GM10847 (cell line): ENCODE results near the gene TTC4.

Experiments
- POLR2A ChIP-seq: IDR thresholded peaks from 2 replicates; pipeline ENCODE4 v1.6.1; 2011; ENCODE audit not compliant: insufficient read length; ENCODE audit errors: extremely low read depth

TTC4 gene

DNA sequence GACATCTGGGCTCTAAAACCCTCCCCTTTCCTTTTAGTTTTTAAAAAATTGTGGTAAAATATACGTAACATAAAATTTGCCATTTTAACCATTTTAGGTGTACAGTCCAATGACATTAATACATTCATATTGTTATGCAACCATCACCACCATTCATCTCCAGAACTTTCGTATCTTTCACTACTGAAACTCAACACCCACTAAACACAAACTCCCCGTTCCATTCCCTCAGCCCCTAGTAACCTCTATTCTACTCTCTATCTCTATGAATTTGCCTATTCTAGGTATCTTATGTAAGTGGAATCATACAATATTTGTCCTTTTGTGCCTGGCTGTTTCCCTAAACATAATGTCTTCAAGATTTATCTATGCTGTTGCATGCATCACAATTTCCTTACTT lies 19.4 kb upstream of the TTC4 start:
- no peak for TF ChIP-seq POLR2A

DNA sequence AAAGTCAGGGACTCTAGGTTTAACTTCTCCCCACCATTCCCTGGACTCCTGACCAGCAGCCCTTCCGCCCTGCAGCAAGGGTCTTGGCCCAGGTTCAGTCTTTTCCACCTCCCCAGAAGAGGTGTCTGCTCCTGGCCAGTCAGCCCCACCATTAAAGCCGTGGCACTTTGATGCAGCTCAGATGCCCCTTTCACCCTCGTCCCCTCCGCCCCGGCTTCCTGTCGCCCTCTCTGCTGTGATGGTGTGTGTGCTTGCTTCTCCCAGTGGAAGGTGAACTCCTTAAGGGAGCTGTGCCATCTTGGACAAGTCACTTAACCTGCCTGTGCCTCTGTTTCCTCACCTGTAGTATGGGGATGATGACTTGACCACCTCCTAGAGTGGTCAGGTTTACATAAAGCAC lies 17.8 kb upstream of the TTC4 start:
- no peak for TF ChIP-seq POLR2A

DNA sequence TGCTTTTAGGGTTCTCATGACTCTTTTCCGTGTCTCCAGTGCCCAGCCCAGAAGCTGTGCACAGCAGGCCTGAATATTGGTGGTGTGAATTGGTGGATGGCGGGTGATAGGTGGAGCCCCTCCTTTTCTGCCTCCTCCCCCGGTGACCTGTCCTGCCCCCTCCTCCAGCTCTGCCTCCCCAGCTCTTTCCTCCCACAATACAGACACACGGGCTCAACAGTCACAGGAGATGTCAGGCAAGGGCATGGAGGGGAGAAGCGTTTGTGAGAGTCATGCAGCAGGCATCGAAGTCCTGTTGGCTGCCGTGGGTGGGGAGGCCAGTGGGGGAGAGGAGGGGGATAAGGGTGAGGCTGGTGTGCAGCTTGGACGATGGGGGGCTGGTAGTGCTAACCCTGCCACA lies 17.3 kb upstream of the TTC4 start:
- no peak for TF ChIP-seq POLR2A

DNA sequence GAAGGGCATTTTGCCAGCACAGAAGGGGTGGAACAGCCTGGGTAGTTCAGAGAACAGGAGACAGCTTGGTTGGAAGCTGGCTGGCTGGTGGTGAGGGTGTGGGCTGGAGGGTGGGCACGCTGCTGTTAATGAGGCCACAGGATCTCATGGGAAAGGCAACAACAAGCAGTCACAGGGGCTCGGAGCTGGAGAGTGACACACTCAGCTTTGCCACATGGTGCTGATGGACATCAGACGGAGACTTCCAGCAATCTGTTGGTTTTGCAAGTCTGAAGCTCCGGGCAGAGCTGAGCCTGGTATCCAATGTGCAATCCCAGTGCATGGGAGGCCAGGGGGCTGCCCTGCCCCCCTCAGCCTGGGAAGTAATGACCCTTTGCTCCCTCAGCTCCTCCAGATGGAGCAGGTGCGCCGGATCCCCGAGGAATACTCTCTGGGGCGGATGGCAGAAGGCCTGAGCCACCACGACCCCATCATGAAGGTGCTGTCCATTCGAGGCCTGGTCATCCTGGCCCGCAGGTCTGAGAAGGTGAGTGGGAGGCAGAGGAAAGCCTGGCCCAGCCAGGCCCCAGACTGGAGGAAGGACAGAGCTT lies 15.6 kb upstream of the TTC4 start:
- no peak for TF ChIP-seq POLR2A

DNA sequence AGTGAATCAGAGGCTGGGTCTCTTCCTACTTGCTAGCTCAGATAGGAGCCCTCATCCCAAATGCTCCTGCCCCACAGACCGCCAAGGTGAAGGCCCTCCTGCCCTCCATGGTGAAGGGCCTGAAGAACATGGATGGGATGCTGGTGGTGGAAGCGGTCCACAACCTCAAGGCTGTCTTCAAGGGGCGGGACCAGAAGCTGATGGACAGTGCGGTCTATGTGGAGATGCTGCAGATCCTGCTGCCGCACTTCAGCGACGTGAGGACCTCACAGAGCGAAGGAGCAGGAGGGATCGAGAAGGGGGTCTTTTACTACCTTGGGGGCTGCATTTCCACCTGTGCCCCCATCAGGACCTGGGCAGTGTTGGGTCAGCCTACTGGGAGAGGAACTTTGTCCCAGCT lies 14.6 kb upstream of the TTC4 start:
- TF ChIP-seq POLR2A, result no peak

DNA sequence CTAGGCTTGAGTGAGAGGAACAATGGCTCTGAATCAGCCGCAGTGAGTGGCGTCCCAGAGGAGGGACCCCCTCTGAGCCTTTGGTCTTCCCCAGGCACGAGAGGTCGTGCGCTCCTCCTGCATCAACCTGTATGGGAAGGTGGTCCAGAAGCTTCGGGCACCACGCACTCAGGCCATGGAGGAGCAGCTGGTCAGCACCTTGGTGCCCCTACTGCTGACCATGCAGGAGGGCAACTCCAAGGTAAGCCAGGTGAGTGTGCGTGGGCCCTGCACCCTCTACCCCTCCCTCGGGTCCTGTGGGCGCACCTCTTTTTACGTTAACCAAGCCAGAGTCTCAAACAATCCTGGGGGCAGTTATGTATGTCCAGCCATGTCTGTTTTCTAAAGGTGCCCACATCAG lies 13.7 kb upstream of the TTC4 start:
- TF ChIP-seq POLR2A, result no peak

DNA sequence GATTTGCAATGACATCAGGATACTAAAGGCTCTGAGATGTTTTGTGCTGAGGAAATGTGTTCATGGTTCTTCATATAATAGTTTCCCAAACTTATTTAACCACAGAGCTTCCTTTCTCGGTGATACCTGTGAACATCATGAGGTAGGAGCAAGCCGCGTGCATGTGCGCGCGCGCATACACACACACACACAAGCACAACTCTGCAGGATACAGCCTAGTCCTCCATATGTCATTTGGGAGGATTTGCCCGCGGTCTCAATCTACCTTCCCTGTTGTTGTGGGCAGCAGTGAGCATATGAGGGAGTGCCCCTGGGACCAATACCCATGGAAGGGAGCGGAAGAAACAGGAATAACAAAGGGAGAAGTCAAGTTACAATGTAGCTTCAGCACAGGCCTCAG lies 12.2 kb upstream of the TTC4 start:
- no peak for TF ChIP-seq POLR2A

DNA sequence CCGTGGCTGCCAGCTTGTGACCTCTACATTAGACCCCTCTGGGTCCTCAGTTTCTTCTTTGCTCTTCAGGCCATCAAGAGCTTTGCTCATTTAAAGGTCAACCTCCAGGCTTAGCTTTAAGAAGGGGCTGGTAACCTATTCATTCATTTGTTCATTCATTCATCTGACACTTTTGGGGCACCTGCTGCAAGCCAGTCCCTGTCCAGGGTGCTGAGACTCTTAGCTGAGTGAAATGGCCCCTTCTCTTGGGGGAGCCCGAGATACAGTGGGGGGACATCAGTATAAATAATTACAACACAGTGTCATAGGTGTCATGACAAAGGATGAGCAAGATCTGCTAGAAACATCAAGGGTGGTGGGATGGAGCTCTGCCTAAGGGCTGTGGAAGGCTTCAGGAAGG lies 10.5 kb upstream of the TTC4 start:
- no peak for TF ChIP-seq POLR2A

DNA sequence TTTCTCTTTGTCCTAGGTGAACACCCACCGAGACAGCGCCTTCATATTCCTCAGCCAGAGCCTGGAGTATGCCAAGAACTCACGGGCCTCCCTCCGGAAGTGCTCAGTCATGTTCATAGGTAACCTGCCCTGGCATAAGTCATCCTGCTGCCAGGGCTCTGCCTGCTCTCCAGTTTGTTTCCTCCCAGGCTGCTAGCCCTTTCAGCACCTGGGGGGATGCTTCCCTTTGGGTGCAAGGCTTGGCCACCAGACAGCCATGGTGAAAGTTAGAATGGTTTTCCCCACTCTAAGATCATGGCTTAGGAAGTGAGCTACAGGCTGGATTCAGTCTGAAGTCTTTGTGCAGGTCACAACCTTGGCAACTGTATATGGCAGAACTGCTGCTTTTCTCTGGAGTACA lies 9.2 kb upstream of the TTC4 start:
- no peak for TF ChIP-seq POLR2A

DNA sequence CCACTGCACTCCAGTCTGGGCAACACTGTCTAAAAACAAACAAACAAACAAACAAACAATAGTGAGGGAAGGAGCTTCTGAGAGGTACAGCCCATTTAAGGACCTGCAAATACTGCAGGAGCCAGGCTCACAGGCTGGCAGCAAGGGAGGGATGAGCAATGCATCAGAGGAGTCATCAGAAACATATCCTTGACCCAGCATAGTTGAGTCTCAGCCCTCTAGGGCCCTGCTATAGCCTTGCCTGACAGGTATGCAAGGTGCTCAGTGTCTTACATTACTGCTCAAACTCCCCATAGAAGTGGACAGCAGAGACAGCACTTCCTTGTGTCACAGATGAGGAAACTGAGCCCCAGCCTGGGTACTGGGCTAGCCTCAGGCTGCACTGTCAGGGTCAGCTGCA lies 7.3 kb upstream of the TTC4 start:
- TF ChIP-seq POLR2A, result no peak

DNA sequence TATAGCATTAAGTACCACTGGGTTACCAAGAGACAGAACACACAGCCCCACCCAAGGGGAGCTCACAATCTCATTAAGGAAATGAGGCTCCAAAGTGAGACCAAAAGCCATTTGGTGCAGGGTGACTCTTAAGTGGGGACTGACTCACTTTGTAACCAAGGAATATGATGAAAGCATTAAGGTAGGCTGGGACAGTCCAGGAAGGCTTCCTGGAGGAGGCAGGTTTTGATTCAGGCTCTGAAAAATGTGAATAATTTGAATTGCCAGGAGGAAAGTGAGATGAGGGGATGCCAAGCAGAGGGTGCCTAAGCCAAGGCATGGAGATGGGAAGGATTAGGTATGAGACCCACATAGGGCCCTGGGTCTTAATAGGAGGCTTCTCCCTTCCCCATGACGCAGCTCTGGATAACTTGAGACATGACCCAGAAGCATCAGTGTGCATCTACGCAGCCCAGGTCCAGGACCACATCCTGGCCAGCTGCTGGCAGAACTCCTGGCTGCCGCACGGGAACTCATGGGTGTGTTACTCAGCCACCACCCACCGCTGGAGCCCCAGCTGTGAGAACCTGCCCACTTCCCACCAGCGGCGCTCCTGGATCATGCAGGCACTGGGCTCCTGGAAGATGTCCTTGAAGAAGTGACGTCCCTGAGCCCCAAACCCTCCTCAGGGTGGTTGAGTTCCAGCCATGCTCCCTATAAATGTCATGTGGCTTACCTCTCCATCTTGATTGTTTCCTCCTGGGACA lies 5.9 kb upstream of the TTC4 start:
- no peak for TF ChIP-seq POLR2A

DNA sequence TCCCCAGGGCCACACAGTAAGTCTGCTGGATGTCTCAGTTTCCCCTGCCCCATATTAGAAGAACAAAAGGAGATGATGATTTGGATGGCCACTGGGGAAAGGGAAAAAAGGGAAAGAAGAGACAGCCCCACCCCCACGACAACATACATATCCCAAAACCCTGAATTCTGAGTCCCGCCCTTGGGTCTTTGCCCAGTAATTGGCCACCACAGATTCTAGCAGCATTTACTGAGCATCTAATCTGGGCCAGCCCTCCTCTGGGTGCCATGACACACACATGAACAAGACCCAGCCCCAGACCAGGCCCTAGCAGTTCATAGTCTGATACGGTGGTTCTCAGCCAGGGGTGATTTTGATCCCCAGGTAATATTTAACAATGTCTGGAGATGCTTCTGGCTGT lies 5.2 kb upstream of the TTC4 start:
- no peak for TF ChIP-seq POLR2A

DNA sequence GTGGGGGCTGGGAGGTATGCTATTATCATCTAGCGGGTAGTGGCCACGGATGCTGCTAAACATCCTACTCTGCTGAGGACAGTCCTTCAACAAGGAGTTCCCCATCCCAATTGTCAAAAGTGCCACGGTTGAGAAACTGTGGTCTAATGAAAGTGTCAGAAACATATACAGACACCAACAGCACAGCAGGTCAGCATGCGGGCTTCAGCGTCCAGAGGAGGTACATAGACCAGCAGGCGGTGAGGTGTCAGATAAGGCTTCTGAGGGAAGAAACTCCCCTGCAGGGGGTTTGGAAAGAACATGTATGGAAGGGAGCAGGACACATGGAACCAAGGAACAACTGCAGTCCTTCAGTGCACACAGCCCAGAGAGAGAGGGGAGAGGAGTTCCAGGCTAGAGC lies 4.8 kb upstream of the TTC4 start:
- TF ChIP-seq POLR2A, result no peak

DNA sequence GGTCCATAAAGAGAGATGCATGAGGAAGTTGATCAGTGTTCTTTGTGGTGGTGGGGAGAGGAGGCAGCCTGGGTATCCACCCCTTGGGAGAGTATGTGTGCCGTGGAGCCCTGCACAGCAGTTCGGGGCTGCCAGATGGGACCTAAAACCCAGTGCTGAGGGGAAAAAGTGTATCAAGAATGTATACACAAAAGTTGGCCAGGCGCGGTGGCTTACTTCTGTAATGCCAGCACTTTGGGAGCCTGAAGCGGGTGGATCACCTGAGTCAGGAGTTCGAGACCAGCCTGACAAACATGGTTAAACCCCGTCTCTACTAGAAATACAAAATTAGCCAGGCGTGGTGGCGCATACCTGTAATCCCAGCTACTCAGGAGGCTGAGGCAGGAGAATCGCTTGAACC lies 4.1 kb upstream of the TTC4 start:
- TF ChIP-seq POLR2A, result no peak

DNA sequence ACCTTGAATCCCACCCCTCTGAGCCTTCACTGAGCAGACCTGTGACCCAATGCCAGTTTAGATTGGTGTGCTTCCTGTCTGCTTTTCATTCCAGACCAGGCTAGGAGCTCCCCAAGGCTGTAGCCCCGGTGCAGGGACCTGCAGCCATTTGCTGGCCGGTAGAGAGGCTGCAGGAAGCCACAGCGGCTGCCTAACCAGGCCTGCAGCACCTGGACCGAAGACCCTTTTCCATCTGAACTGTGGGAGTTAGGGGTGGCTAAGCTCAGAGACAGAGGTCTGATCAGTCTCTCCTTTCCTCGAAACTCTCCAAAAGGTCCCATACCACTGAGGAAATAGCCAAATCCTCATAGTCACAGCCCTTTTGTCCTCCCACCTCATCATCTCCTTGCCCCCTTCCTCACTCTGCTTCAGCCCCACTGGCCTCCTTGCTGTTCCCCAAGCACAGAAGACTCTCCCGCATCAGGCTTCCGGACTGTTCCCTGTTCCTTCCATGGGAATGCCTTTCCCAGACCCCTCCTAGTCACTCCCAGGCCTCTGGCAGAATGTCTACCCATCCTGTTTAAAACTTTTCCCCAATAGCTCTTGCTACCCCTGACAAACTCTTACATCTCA lies 674 bp upstream of the TTC4 start:
- no peak for TF ChIP-seq POLR2A

DNA sequence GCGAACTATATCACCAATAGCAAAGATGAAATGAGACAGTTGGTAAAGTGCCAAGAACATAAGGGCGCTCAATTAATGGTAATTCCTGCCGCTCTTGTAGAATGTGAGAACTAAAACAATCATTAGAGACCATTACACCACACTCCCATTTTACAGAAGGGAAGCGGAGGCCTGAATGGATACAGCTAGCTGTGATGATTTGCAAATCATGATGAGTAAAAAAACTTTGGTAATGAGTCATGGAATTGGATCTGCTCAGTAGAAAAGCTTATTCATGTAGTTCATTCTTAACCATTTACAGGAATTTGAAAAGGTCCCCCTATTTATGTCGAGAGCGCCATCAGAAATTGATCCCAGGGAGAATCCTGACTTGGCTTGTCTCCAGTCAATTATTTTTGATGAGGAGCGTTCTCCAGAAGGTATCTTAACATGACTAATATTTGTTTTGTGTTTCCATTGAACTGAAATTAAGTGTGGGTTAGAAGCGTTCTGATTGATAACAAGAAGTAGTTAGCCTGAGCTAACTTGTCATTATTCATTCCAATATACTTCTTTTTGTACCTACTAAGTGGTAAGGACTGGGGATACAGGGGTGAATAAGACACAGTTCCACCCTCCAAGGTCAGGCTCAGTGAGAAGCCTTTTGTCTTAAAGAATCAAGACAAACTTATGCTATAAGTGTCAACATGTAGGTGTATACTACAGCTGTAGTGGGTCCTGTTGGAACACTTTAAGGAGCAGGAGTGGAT lies 812 bp downstream of the TTC4 start:
- no peak for TF ChIP-seq POLR2A
